PC-9 (cell line): ENCODE data around the gene NEK8.

Source experiments
- EZH2 ChIP-seq: fragments of 200-600 bp; sonication (generic); IDR thresholded peaks from 2 replicates; pipeline ENCODE4 v1.8.0; 2017; ENCODE audit warnings: antibody characterized with exemption, low read depth
- TF ChIP-seq, protein P1 (sequence below): fragments of 200-600 bp; sonication (generic); conservative IDR thresholded peaks from 2 replicates; pipeline ENCODE4 v1.6.1; 2017; ENCODE audit warnings: mixed run types, antibody characterized with exemption, mild to moderate bottlenecking, moderate library complexity

DNA sequence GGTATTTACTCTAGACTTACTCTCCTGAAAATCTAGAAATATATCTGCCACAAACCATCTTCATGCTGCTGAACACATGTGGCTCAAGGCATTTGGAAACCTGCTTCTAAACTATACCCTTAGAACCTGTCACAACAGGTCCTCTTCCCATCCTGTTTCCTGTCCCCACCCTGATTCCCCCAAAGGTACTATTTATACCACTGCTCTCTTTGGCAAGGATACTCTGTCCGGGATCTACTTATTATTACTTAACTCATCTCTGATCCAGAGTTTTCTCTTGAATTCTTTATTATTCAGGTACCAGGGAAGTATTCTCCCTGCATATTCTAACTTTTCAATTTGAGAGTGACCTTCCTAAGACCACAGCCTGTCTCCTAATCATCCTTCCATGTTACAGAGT lies 48.6 kb downstream of the NEK8 start:
- TF ChIP-seq, protein P1, sequence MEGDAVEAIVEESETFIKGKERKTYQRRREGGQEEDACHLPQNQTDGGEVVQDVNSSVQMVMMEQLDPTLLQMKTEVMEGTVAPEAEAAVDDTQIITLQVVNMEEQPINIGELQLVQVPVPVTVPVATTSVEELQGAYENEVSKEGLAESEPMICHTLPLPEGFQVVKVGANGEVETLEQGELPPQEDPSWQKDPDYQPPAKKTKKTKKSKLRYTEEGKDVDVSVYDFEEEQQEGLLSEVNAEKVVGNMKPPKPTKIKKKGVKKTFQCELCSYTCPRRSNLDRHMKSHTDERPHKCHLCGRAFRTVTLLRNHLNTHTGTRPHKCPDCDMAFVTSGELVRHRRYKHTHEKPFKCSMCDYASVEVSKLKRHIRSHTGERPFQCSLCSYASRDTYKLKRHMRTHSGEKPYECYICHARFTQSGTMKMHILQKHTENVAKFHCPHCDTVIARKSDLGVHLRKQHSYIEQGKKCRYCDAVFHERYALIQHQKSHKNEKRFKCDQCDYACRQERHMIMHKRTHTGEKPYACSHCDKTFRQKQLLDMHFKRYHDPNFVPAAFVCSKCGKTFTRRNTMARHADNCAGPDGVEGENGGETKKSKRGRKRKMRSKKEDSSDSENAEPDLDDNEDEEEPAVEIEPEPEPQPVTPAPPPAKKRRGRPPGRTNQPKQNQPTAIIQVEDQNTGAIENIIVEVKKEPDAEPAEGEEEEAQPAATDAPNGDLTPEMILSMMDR, result no peak
- TF ChIP-seq EZH2, result no peak
